Epithelial cell of prostate (primary cell): ENCODE data around the gene ST6GALNAC3.
"Not testable (repeated sequence)": the region's sequence is repeated elsewhere in the genome, so short reads cannot be mapped to it uniquely, and the experiment has no call there.

Experiments
- DNase-seq: peaks from one replicate; pipeline ENCODE4 v3.0.0-alpha.2; 2011; ENCODE audit warnings: low read depth, low spot score
- H3K27ac ChIP-seq: fragments of 450-650 bp; 2 replicates; pipeline ENCODE4 v1.5.1; 2017; ENCODE audit warnings: mild to moderate bottlenecking

ST6GALNAC3 gene

DNA sequence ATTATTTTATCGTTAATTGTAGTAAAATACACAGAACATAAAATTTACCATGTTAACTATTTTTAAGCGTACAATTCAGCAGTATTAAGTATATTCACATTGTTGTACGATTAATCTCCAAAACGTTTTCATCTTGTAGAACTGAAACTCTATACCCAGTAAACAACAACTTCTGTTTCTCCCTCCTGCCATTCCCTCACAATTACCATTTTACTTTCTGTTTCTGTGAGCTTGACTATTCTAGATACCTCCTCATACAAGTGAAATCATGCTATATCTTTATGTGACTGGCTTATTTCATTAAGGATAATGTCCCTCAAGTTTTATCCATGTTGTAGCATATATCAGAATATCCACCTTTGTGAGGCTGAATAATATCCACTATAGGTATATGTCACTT is 156.8 kb downstream of the ST6GALNAC3 start:
- H3K27ac ChIP-seq: no peak overlapping the region
- DNase-seq: no peak

- DNase-seq: no peak
- H3K27ac ChIP-seq: no peak overlapping the region
These were observed 158.1 kb downstream of the ST6GALNAC3 start for GRCh38 chr1:76232666-76233065.

DNA sequence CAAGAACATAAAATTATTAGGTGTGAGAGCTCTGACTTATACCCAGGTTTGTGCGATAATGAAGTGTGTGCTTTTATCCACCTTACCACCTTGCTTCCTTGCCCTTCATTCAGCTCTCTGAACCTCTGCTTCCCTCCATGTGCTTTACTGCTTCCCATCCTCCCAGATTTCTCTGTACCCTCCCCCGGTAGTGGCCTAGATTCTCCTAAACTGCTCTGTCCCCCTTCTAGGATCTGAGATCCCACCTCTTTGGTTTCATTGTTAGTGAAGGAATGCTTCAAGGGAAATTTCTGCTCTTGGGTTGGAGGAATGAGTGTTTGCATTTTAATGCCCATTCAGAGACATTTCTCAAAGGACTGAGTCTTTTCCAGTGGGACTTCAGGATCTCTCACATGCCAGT is 159.5 kb downstream of the ST6GALNAC3 start:
- H3K27ac ChIP-seq: no peak overlapping the region
- no peak for DNase-seq

GRCh38 chr1:76237211-76237610 is 162.7 kb downstream of the ST6GALNAC3 start:
- no peak overlapping the region for H3K27ac ChIP-seq
- no peak for DNase-seq

GRCh38 chr1:76238094-76238628 is 163.6 kb downstream of the ST6GALNAC3 start:
- H3K27ac ChIP-seq: no peak overlapping the region
- no peak for DNase-seq

GRCh38 chr1:76239470-76239918 is 164.9 kb downstream of the ST6GALNAC3 start:
- no peak for DNase-seq
- no peak overlapping the region for H3K27ac ChIP-seq

DNA sequence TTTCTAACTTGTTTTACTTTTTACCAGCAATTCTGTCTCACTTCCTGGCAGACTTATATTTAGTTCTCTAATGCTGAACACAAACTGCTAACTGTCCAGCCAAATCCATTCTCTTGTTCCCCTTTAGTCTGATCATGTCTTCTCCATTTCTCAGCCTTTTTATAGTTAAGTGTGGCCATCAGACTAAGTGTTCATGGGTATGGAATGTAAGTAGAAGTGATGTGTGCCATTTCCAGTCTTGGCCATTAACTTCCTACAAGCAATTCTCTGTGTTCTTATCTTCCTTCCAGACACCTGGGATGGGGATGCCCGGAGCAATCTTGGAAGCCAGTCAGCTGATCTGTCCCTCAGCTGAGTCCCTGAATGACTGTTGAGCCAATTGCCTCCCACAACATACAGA is 165.8 kb downstream of the ST6GALNAC3 start:
- H3K27ac ChIP-seq: no peak overlapping the region
- no peak for DNase-seq

GRCh38 chr1:76242587-76242986 is 168.0 kb downstream of the ST6GALNAC3 start:
- DNase-seq, H3K27ac ChIP-seq: not testable (repeated sequence)

- no peak for DNase-seq
- H3K27ac ChIP-seq: no peak overlapping the region
These were observed 172.8 kb downstream of the ST6GALNAC3 start for GRCh38 chr1:76247261-76247852.

- no peak for DNase-seq
- H3K27ac ChIP-seq: no peak overlapping the region
These were observed 175.7 kb downstream of the ST6GALNAC3 start for GRCh38 chr1:76250271-76250670.

- DNase-seq: no peak
- no peak overlapping the region for H3K27ac ChIP-seq
These were observed 177.9 kb downstream of the ST6GALNAC3 start for GRCh38 chr1:76252431-76252830.

- no peak overlapping the region for H3K27ac ChIP-seq
- no peak for DNase-seq
These were observed 179.8 kb downstream of the ST6GALNAC3 start for GRCh38 chr1:76254104-76255030.

DNA sequence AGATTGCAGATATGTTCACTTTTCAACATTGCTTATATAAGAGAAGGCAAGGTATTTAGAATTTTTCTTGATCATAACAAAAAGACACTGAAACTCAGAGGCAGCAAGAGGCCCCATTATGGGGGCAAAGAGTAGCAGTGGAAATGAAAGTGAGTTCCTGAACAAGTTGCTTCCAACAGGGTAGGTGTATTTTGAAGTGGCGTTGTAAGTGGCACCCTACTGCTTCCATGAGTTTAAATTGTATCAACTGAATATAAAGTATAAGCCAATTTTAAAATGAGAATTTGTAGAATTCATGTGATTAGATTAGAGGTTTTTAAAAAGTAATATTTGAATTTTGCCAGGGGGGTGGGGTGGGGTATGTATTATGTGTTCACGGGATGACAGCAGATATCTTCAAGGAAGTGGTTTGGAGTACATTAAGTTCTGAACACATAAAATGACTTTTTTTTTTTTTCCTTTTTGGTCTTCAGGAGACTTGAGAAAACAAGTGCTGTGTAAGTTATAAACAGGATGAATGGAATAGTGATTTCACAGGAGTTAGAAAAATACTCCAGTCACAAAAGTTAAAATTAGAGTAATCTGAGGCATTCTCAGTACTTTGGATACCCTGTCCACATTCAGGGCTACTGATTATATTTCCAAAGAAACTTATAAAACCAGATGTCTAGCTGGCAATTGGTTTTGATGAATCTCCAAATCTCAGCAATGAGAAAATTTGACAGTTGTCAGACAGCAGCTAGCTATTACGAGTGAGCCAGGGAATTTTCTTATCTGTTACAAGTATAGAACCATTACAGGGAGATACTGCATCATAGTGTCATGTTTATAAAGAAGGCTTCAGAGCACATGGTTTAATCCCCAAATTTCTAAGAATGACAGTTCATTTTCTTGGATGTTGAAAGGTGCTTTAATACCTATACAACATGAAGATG is 182.0 kb downstream of the ST6GALNAC3 start:
- no peak for DNase-seq
- H3K27ac ChIP-seq: no peak overlapping the region

- DNase-seq: no peak
- H3K27ac ChIP-seq: no peak overlapping the region
These were observed 183.3 kb downstream of the ST6GALNAC3 start for GRCh38 chr1:76257823-76258222.

DNA sequence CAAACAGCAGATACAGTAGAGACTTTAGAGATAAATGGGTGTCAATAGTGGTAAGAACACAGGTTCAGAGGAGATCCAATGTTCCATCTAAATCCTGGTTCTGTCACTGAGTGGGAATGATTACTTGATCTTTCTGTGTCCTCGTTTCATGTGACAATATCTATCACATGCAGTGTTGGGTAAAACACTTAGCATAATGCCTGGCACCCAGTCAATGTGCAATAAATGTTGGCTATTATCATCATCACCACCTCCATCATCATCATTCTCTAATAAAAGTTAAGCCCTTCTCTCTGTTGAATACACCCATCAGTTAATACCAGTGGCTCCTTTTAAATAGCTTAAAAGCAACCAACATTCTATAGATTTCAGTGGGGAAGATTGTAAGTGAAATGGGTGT is 184.7 kb downstream of the ST6GALNAC3 start:
- H3K27ac ChIP-seq: no peak overlapping the region
- no peak for DNase-seq

- DNase-seq: no peak
- H3K27ac ChIP-seq: no peak overlapping the region
These were observed 185.7 kb downstream of the ST6GALNAC3 start for GRCh38 chr1:76260279-76260678.

GRCh38 chr1:76262601-76263000 is 188.1 kb downstream of the ST6GALNAC3 start:
- no peak overlapping the region for H3K27ac ChIP-seq
- DNase-seq: no peak

DNA sequence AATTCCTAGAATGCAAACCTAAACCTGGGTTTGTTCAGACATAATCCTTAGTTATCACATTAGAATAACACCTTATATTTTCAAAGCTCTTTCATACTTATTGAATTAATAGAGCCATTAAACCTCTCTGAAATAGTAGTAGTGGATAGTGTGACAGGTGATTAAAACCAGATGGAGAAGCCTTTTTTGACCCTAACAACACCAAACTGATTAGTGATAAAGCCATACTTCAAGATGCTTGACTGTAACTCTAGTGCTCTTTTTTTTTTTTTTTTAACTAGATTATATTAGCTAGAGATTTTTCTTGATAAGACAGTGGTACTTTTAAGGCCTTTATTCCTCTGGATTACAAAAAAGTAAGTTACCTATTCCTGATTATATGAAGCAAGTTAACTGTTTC is 190.1 kb downstream of the ST6GALNAC3 start:
- no peak overlapping the region for H3K27ac ChIP-seq
- DNase-seq: no peak

DNA sequence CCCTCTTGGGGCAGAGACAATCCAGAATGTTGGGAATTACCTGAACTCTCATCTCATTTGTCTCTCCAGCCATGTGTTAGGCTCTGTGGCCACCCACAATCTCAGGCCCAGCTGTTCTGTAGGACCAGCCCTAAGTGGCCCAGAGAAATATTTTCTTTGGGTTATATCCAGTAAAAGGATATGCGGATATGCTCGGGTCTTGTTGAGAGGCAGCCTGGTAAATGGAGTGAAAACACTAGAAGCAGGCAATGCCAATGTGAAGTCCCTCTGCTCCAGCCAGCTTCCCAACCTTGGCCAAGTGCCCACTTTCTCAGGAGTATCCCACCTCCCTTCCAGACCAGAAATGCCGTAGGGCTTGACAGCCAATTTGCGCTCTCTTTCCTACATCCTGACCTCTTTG is 192.2 kb downstream of the ST6GALNAC3 start:
- no peak overlapping the region for H3K27ac ChIP-seq
- no peak for DNase-seq

DNA sequence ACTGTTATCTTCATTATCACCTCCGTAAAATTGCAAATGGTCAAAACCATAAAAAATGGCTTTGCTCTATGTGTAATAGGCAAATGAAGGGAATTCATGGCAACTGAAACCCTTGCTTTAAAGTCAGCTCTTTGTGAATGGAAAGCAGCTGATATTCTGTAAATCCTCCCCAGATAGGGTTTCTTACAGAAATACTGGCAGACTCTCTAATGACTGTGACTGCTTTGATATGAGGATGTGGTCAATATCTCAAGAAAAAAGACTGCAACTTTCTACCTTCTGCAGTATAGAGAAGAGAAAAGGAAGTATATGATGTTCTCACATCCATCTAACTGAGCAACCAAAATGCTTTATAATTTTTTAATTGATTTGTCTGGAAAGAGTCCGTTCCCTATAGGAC is 193.1 kb downstream of the ST6GALNAC3 start:
- DNase-seq: no peak
- H3K27ac ChIP-seq: no peak overlapping the region
